Camera-type eye (tissue), 1 donor: ENCODE measurements around the gene CCBE1. TPM values are rescaled to one million over a fixed set of nuclear protein-coding genes. Genes with fewer than 3 reads are reported as not detected.

Source experiments
- total RNA-seq: library from RNA; depleted of rRNA; stranded (reverse); fragments of >200 nt; gene quantifications from one replicate; pipeline ENCODE4 v1.2.3, GENCODE V29; 2014

The CCBE1 gene
- 4.8 TPM for total RNA-seq

GRCh38 chr18:59697236-59697932 lies at the start of gene CCBE1:
TSS of gene CCBE1 (minus strand) at chr18:59697423.

Other genes with a start within 250 kb of the CCBE1 start
- gene PMAIP1, start 202.6 kb upstream of the CCBE1 start, total RNA-seq, result 2.7 TPM